Cardiac septum (tissue), 1 donor: ENCODE results near the gene CELA2B. TPM values are rescaled to one million over a fixed set of nuclear protein-coding genes. Genes with fewer than 3 reads are reported as not detected.
"Not testable (repeated sequence)": the region's sequence is repeated elsewhere in the genome, so short reads cannot be mapped to it uniquely, and the experiment has no call there.

Experiments used
- DNase-seq: peaks from one replicate; pipeline ENCODE4 v3.0.0-alpha.2; 2020; ENCODE audit warnings: low spot score
- intact Hi-C: fragments of 100-400 bp; cut with DNase I; formaldehyde crosslinking; loops from one replicate; pipeline ENCODE4 v1.14.0; 2022
- total RNA-seq: library from RNA; stranded (reverse); fragmentation: NEBNext Ultra II Directional; extraction: Animal tissue kit (Norgen Biotek cat#: 25700); gene quantifications from one replicate; pipeline ENCODE4 v1.2.1, GENCODE V29; 2021
- donor health status: DM: no; HTN: no; CAD: no.

Gene CELA2B
- total RNA-seq, 1 donor from 2014 or later = not detected

- intact Hi-C loops, DNase-seq: not testable (repeated sequence)
Measured at GRCh38 chr1:15463926-15464322, 12.0 kb upstream of the CELA2B start.

- intact Hi-C loops = no loop called here
- DNase-seq = no peak
Measured at GRCh38 chr1:15465674-15466073, 10.2 kb upstream of the CELA2B start.

GRCh38 chr1:15466955-15467625, 8.8 kb upstream of the CELA2B start:
- DNase-seq, intact Hi-C loops: not testable (repeated sequence)

GRCh38 chr1:15468145-15468544, 7.8 kb upstream of the CELA2B start:
- intact Hi-C loops = no loop called here
- DNase-seq = no peak

GRCh38 chr1:15469361-15469760, 6.5 kb upstream of the CELA2B start:
- no peak for DNase-seq
- intact Hi-C loops = no loop called here

GRCh38 chr1:15469821-15470448, 6.0 kb upstream of the CELA2B start:
- intact Hi-C loops, DNase-seq: not testable (repeated sequence)

GRCh38 chr1:15471067-15471466, 4.8 kb upstream of the CELA2B start:
- intact Hi-C loops, DNase-seq: not testable (repeated sequence)

- intact Hi-C loops, DNase-seq: not testable (repeated sequence)
Measured at GRCh38 chr1:15471723-15472122, 4.2 kb upstream of the CELA2B start.

GRCh38 chr1:15472587-15472986, 3.3 kb upstream of the CELA2B start:
- intact Hi-C loops = no loop called here
- DNase-seq = no peak

- intact Hi-C loops = no loop called here
- no peak for DNase-seq
Measured at GRCh38 chr1:15476927-15477326, 1.0 kb downstream of the CELA2B start.

GRCh38 chr1:15477646-15478212, 1.8 kb downstream of the CELA2B start:
- intact Hi-C loops = no loop called here
- no peak for DNase-seq

GRCh38 chr1:15479654-15480347, 3.9 kb downstream of the CELA2B start:
- no peak for DNase-seq
- intact Hi-C loops = no loop called here

GRCh38 chr1:15482455-15482854, 6.6 kb downstream of the CELA2B start:
- not testable (repeated sequence) for DNase-seq

GRCh38 chr1:15482983-15483543, 7.2 kb downstream of the CELA2B start:
- DNase-seq, intact Hi-C loops: not testable (repeated sequence)

More at GRCh38 chr1:15482455-15482854, 6.6 kb downstream of the CELA2B start:
- intact Hi-C loops = not testable (repeated sequence)

GRCh38 chr1:15483971-15484370, 8.1 kb downstream of the CELA2B start:
- no peak for DNase-seq
- intact Hi-C loops = no loop called here

- DNase-seq, intact Hi-C loops: not testable (repeated sequence)
Measured at GRCh38 chr1:15484443-15484842, 8.5 kb downstream of the CELA2B start.

- no peak for DNase-seq
- intact Hi-C loops = no loop called here
Measured at GRCh38 chr1:15485636-15486035, 9.7 kb downstream of the CELA2B start.

- DNase-seq, intact Hi-C loops: not testable (repeated sequence)
Measured at GRCh38 chr1:15486844-15487610, 11.1 kb downstream of the CELA2B start.

GRCh38 chr1:15488371-15488770, 12.5 kb downstream of the CELA2B start:
- intact Hi-C loops = no loop called here
- DNase-seq = no peak
